A549 treated with ZK216348 at 1 μM for 4 hours (cell line): Measurements from ENCODE around the gene S100A7A. TPM values are rescaled to one million over a fixed set of nuclear protein-coding genes. Genes with fewer than 3 reads are reported as not detected.

Experiments used
- total RNA-seq: library from RNA; stranded (reverse); fragments of 200-300 nt; extraction: Qiagen RNA extraction; gene quantifications from 5 replicates; pipeline ENCODE4 v1.2.3, GENCODE V29; 2022; ENCODE audit warnings: low read depth

Gene S100A7A
- total RNA-seq: not detected in 5 replicates

DNA sequence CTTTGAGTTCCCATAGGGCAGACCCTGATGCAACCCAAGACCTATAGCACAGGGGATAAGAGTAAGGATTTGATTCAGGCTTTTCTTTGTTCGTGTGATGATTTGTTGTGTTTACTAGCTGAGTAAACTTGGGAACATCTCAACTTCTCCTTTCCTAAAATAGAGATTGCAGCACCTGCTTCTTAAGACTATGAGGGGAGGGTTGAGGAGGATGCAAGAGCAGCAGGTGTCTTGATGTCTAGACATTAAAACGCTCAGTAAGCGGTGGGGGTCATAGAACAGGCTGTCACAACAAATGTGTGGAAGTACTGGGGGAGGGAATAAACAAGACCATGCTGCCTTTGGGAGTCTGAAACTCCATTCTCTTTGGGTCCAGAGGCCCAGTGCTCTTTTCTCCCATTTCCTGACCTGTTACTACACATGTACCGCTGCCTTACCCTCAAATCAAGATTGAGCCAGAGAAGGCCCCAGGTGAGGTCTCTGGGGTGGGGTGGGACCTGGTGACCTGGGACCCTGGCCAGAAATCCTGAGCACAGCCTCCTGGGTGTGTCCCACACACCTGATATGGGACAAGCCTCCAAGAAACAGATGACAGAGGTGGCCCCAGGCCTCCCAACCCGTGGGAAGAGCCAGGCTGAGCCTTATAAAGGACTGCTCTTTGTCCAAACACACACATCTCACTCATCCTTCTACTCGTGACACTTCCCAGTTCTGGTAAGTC is at the start of gene S100A7A:
Gene S100A7A (plus strand): TSS at position 671 of the 721 bp plus-strand sequence. CDS start 1,563 bp downstream, outside the sequence.

DNA sequence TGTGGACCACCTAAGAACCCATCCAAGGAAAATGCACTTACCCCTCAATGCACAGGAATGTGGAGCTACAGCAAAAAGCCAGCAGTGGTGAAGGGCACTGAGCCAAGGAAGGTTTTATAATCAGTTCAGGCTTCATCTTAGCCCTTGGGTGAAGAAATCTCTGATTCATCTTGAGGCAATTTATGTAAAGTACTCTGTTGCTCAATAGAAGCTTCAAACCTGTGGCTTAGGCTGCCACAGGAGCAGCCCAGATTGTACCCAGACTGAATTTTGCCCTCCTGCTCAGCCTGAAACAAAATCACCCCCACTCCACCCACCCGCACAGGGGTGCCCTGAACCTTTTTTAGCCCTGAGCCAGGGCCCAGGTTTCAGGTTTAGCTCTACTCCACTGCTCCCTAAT is 40.8 kb upstream of the S100A7A start, which contains the start of gene S100A12:
Gene S100A12 (minus strand): TSS at position 111 of the 400 bp plus-strand sequence. CDS start 1,029 bp downstream, outside the sequence.

DNA sequence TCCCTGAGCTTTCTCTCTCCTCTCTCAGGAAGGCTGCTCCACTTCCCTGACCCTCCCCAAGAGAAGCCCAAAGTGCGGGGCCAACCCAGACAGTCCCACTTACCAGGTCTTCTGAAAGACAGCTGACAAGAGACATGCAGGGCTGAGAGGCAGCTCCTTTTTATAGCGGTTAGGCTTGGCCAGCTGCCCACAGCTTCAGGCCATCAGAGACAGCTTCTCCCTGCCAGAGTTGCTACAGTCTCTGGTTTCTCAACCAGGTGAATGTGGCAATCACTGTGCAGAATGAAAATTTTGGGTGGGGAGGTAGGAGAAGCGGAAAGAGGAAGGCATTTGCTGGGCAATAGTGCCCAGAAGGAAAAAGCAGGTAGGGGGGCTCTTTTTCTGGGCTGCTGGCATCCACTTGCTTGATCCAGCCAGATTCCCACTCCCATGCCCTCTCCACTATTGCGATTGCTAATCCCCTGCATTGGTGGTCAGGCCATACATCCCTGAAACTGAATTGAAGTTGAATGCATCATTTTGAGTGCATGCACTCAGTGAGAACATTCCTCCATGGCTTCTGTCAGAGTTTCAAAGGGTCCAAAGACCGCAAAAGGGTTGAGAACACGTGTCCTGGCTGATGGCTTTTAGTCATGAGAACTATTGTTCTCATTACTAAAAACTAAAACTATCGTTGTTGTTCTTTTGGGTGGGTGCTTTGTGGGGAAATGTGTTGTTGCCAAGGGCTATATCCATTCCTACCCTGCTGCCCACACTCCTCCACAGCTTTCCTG is 25.2 kb upstream of the S100A7A start, which contains the start of gene S100A8:
Gene S100A8 (minus strand): TSS at position 136 of the 773 bp plus-strand sequence. CDS start 538 bp downstream, outside the sequence.

DNA sequence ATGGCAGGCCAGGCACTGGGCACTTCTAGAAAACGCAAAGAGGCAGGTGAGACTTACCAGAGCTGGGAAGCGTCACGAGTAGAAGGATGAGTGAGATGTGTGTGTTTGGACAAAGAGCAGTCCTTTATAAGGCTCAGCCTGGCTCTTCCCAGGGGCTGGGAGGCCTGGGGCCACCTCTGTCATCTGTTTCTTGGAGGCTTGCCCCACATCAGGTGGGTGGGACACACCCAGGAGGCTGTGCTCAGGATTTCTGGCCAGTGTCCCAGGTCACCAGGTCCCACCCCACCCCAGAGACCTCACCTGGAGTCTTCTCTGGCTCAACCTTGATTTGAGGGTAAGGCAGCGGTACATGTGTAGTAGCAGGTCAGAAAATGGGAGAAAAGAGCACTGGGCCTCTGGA is 44.2 kb downstream of the S100A7A start, which contains the start of gene S100A7:
Gene S100A7 (minus strand): TSS at position 101 of the 400 bp plus-strand sequence. CDS start 1,638 bp downstream, outside the sequence.

Other genes starting within 250 kb of the S100A7A start
- not detected in 5 replicates for gene LELP1, start 213.1 kb upstream of the S100A7A start, total RNA-seq
- not detected in 5 replicates for gene PRR9, start 198.9 kb upstream of the S100A7A start, total RNA-seq
- not detected in 5 replicates for gene LORICRIN, start 156.8 kb upstream of the S100A7A start, total RNA-seq
- gene PGLYRP3, start 103.6 kb upstream of the S100A7A start, total RNA-seq: not detected in 5 replicates
- gene PGLYRP4, start 67.7 kb upstream of the S100A7A start, total RNA-seq: not detected in 5 replicates
- gene S100A9, start 58.7 kb upstream of the S100A7A start, total RNA-seq: 0.29 to 1.1 TPM in 2 of 5 replicates, not detected in the others
- gene S100A12, start 40.9 kb upstream of the S100A7A start, total RNA-seq: not detected in 5 replicates
- not detected in 5 replicates for gene S100A8, start 25.4 kb upstream of the S100A7A start, total RNA-seq
- gene S100A7, start 44.1 kb downstream of the S100A7A start, total RNA-seq: not detected in 5 replicates
- 3,257 to 3,743 TPM (median 3,382 TPM) in 5 replicates for gene S100A6, start 119.5 kb downstream of the S100A7A start, total RNA-seq
- 0.41 to 1.7 TPM (median 0.88 TPM) in 5 replicates for gene S100A5, start 124.4 kb downstream of the S100A7A start, total RNA-seq
- gene S100A4, start 129.3 kb downstream of the S100A7A start, total RNA-seq: 1,529 to 1,824 TPM (median 1,687 TPM) in 5 replicates
- gene S100A3, start 132.7 kb downstream of the S100A7A start, total RNA-seq: 86.7 to 117 TPM (median 103 TPM) in 5 replicates
- gene S100A2, start 149.3 kb downstream of the S100A7A start, total RNA-seq: 19.1 to 29.3 TPM (median 27.2 TPM) in 5 replicates
- gene S100A16, start 196.6 kb downstream of the S100A7A start, total RNA-seq: 374 to 526 TPM (median 478 TPM) in 5 replicates
- 0.55 to 1.3 TPM (median 0.80 TPM) in 5 replicates for gene S100A14, start 199.8 kb downstream of the S100A7A start, total RNA-seq
- gene S100A13, start 211.0 kb downstream of the S100A7A start, total RNA-seq: 158 to 174 TPM (median 170 TPM) in 5 replicates
- gene S100A1, start 211.9 kb downstream of the S100A7A start, total RNA-seq: 0.55 to 0.96 TPM (median 0.83 TPM) in 3 of 5 replicates, not detected in the others
- 66.8 to 83.3 TPM (median 79.6 TPM) in 5 replicates for gene CHTOP, start 217.5 kb downstream of the S100A7A start, total RNA-seq
- gene SNAPIN, start 242.2 kb downstream of the S100A7A start, total RNA-seq: 50.2 to 65.2 TPM (median 55.4 TPM) in 5 replicates